T1000 (cell line): ENCODE data around the gene TNFAIP3.

Experiments
- DNase-seq: peaks from one replicate; lab custom pipeline; 2025; ENCODE audit warnings: mixed read lengths; lab: John Stamatoyannopoulos, UW

Gene TNFAIP3

DNA sequence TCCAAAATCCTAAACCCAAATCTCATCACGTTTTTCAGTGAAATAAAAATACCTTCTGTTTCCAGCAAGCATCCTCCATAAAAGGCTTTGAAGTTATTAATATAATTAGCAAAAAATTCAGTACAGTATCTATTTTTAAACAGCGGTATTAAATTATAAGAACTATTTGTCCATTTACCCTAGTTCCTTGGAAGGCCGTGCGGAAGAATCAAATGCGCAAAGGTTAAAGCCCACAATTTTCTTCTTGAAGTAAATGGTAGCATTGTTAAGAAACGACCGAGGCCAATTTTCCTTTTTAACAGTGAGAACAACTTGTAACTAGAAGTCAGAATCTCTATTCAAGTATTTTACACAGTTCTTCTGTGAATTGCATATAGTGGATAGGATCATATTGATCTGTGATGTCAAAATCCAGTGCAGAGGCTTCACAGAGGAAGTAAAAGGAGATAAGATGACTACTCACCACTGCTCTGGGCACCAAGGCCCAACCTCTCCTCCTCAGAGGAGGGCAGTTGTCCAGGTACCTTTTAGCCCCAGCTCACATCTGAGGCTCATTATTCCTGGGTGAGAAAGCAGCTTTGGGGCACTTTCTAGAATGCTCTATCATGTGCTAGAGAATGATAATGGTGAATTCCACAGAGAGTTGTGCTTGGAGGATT, 36.3 kb downstream of the TNFAIP3 start:
- no peak for DNase-seq

DNA sequence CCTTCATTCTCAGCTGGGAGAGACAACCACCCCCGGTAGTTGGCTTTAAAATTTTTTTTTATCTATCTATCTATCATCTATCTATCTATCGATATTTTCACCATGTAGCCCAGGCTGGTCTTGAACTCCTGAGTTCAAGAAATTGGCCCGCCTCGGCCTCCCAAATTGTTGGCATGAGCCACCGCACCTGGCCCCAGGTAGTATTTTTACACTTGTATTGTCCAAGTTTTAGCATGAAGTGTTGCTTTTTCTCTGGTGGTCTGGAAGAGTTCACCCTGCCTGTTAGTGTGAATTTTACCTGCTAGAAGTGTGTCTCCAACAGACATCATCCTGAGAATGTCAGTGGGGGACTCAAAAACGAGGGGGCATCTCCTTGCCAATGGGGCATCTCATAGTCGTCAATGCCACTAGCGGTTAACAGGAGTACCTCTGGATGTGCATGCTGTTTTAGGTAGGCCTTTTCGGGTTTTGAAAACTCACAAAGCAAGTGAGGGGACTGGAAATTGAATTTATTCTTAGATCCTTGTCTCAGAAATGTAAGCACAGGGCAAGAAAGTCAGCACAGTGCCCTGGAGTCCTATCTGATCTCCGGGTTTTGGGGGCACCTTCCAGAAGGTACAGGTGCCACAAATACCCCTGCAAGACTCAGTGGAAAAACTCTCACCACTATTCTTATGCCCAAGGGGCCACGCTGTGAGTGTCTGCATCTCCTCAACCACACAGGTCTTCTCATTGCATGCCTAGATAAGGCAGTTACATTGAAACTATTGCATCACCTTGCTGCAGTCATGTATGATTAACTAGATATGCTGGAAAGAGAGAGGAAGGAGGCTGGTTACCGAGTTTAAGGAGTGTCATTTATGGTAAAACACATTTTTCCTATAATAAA, 37.1 kb downstream of the TNFAIP3 start:
- no peak for DNase-seq

DNA sequence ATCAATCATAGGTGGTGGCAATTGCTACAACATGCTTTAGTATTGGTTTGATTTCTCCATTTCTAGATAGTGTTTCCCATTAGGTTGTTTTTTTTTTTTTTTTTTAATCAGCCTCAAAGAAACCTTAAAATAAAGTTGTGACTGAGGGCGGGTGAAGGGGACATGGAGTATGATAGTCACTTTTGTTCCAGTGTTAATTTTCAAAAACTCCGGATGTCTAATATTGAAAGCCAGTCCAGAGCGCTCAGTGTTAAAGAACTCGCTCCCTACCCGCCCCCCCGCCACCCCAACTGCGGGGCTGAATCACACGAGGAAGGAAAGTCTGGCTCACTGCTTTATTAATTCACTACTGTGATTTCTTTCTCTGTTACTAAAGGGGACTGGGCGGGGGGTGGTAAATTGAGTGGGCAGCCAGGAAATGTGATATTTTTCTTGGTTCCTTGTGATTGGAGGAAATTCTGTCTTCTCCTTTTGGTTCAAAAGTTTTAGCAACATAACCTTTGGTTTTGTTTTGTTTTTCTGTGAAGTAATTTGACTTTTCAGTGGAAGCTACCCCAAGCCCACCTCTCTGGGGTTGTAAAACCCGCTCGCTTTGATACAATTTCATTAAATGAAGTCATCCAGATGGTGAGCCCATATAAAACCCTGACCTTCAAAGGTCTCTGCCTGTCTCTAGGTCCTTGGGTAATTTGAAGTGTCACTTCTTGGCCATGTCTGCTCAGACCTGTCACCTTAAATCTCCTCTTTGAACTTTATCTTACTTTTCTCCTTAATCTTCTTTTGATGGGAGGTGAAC, 38.0 kb downstream of the TNFAIP3 start:
- no peak for DNase-seq

- DNase-seq, result no peak
These were observed 39.0 kb downstream of the TNFAIP3 start for GRCh38 chr6:137906020-137906472.

GRCh38 chr6:137907170-137907569, 40.1 kb downstream of the TNFAIP3 start:
- no peak for DNase-seq

DNA sequence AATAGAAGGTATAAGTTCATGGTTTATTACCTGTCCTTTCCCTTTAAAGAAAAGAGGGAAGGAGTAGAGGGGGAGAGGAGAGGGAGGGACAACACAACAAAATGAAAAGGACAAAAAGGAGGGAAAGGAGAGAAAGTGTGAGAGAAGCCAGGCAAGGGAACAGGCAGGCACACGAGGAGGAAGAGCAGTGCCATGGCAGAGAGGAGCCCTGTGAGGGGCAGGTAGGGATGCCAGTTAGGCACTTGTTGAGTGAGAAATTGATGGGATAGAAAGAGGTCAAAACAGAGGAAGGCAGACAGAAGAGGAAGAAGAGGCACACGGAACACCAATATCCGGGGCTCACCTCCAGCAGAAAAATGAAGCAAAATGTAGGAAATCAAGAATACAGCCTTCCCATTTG, 42.5 kb downstream of the TNFAIP3 start:
- DNase-seq, result no peak

DNA sequence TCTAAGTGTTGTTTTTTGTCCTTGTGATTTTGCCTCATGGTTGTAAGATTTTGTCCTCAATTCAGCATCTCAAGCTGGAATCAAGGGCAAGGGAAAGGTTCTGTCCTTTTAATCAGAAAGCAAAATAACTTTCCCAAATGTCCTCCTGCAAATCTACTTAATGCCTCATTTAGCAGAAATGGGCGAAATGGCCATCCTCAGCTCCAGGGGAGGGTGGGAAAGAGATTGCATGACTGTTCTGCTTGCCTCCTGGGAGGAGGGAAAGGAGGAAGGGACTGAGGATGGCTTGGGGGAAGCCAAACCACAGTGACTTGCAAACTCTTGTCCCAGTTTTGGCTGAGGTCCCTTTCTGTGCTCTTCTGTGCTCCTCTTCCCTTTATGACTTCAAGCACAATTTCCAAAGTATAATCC, 43.4 kb downstream of the TNFAIP3 start:
- no peak for DNase-seq

GRCh38 chr6:137910843-137911456, 43.9 kb downstream of the TNFAIP3 start:
- no peak for DNase-seq

GRCh38 chr6:137911675-137912191, 44.7 kb downstream of the TNFAIP3 start:
- DNase-seq, result no peak

GRCh38 chr6:137912813-137913212, 45.8 kb downstream of the TNFAIP3 start:
- DNase-seq, result no peak

- DNase-seq, result no peak
These were observed 46.4 kb downstream of the TNFAIP3 start for GRCh38 chr6:137913434-137913833.

DNA sequence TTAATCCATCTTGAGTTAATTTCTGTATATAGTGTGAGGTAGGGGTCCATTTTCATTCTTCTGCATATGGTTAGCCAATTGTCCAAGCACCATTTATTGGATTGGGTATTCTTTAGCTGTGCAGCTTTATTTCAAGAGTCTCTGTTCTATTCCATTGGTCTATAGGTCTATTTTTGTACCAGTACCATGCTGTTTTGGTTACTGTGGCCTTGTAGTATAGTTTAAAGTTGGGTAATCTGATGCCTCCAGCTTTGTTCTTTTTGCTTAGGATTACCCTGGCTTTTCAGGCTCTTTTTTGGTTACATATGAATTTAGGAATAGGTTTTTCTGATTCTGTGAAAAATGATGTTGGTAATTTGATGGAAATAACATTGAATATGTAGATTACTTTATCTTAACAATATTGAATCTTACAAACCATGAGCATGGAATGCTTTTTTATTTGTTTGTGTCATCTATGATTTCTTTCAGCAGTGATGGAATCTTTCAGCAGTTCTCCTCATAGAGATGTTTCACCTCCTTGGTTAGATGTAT, 47.0 kb downstream of the TNFAIP3 start:
- DNase-seq, result no peak

GRCh38 chr6:137914530-137915193, 47.6 kb downstream of the TNFAIP3 start:
- no peak for DNase-seq

DNA sequence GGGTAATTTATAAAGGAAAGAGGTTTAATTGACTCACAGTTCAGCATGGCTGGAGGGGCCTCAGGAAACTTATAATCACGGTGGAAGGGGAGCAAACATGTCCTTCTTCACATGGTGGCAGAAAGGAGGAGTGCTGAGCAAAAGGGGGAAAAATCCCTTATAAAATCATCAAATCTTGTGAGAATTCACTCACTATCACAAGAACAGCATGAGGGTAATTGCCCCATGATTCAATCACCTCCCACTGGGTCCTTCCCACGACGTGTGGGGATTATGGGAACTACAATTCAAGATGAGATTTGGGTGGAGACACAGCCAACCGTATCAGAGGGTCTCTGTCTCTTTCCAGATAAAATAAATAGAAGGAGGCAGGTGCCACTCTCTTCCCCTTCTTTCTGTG, 48.7 kb downstream of the TNFAIP3 start:
- no peak for DNase-seq

DNA sequence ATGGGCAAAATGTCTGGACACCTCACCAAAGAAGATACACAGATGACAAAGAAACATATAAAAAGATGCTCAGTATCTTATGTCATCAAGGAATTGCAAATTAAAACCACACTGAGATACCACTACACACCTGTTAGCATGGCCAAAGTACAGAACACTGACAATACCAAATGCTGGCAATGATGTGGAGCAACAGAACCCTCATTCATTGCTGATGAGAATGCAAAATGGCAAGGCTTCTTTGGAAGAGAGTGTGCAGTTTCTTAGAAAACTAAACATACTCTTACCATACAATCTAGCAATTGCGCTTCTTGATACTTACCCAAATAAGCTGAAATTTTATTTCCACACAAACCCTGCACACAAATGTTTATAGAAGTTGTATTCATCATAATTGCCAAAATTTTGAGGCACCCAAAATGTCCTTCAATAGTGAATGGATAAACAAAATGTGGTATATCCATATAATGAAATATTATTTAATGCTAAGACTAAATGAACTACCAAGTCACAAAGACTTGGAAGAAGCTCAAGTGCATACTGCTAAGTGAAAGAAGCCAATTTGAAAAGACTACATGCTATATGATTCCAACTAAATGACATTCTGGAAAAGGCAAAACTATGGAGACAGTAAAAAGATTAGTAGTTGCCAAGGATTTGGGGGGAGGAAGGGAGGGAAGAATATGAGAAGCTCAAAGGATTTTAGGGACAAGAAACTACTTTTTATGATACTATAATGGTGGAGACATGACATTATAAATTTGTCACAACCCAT, 50.7 kb downstream of the TNFAIP3 start:
- no peak for DNase-seq

DNA sequence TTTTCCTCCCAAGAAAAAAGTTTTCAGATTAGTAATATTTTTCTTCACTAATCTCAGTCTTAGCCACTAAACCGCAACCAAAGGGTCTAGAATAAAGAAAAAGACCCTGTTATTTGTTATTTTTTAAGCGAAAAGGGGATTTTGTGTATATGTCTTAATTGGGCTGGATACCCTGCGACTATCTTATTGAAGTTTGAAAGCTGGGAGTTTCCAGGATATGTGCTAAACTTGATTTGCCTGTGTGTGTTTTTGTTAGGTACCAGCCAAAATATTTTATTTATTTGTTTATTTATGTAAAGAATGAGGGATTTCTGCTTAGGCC, 52.4 kb downstream of the TNFAIP3 start:
- DNase-seq, result no peak

DNA sequence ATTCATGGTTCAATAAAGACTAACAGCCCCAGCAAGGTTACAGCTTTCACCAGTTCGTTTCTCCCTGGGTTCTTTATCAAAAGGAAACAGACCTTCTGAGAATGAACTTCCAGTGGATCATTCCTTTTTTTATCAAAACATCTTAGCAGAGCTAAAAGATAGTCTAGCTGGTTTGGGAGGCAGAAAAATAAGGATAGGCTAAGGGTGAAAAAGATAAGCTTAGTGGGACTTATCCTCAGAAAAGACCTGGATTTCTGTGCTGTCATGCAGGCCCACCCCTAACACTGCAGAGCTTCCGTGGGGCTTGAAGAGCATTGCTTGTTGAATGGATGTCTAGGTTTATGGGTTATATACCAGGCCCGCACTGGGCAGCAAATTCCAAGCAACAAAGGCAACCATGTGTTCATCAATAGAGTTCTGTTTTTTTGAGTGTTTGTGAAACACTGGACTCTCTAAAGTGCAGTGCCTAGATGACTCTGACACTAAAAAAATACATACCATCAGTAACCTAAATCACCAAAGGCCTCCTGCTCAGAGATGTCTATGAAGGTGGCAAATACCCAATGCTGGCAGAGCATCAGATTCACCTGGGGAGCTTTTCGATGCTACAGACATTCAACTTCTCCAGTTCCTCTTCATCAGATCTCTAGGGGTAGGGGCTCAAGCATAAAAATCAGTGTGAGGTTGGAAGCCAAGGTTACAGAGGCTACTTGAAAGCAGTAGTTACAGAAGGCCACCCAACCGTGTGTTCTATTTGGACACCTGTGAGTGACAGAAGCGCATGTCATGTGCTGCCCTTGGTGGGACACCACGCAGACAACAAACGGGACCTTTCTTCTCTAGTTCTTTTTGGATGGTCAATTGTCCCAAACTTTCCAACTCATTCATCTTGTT, 53.0 kb downstream of the TNFAIP3 start:
- DNase-seq, result no peak

DNA sequence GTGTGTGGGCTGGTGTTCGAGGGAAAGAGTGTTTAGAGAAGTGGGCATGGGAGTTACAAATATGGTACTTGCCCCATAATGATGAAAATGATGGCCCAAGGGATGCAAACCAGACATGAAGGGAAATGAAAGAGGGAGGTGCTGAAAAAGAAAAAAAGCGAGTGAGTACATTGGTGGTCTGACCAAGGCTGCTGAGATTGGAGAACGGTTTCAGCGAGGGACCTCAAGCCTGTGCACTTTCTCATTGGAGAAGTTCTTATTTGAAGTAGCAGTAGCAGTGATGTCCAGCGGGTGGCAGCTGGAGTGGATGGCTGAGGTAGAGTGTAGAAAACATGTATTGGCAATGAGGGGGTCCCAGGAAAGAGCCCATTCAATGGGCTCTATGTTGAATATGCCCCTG, 54.8 kb downstream of the TNFAIP3 start:
- DNase-seq, result no peak
